Measurements from ENCODE around the gene LSM14A.

LSM14A gene

DNA sequence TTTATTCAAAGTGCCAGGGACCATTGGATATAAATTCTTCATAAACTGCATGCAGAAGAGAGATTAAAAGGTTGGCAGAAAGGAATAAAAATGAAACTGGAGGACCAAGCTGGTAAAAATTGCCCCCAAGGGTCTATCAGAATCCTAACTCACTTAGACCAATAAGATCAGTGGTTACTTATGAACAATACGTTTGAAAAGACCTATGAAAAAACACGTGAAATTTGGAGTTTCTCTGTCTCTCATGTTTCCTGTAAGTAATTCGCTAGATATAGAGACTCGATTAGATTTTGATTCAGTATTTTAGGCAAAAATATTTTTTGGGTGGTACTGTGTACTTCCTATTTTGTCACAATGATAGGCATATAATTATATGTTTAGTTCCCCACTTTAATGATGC lies 104.9 kb downstream of the LSM14A start:
- Histone ChIP-seq H3K9me3 (no peaks in the 10 kb centered on the region), H3K27me3 (no peaks in the 10 kb centered on the region), H3K4me1 (no peaks in the 10 kb centered on the region), H3K4me3 (ENCODE audit: low read depth, low read length) (no peak overlapping the region), H3K36me3 (no peaks in the 10 kb centered on the region)
- DNase-seq, result no peak
- TF ChIP-seq, protein P1, sequence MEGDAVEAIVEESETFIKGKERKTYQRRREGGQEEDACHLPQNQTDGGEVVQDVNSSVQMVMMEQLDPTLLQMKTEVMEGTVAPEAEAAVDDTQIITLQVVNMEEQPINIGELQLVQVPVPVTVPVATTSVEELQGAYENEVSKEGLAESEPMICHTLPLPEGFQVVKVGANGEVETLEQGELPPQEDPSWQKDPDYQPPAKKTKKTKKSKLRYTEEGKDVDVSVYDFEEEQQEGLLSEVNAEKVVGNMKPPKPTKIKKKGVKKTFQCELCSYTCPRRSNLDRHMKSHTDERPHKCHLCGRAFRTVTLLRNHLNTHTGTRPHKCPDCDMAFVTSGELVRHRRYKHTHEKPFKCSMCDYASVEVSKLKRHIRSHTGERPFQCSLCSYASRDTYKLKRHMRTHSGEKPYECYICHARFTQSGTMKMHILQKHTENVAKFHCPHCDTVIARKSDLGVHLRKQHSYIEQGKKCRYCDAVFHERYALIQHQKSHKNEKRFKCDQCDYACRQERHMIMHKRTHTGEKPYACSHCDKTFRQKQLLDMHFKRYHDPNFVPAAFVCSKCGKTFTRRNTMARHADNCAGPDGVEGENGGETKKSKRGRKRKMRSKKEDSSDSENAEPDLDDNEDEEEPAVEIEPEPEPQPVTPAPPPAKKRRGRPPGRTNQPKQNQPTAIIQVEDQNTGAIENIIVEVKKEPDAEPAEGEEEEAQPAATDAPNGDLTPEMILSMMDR (IDR thresholded peaks at IDR 0.05; ENCODE audit: low read depth, low read length), result no peak

DNA sequence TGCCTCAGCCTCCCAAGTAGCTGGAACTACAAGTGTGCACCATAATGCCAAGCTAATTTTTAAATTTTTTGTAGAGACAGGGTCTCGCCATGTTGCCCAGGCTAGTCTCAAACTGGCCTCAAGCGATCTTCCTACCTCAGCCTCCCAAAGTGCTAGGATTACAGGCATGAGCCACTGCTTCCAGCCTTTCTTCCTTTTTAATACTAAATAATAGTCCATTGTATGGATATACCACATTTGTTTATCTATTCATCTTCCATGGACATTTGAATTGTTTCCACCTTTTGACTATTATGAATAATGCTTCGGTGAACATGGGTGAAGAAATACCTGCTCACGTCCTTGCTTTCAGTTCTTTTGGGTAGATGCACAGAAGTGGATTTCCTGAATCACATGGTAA lies 106.5 kb downstream of the LSM14A start:
- TF ChIP-seq, protein P1 (IDR thresholded peaks at IDR 0.05; ENCODE audit: low read depth, low read length), result no peak
- H3K36me3 ChIP-seq, result no peaks in the 10 kb centered on the region
- no peak overlapping the region for H3K4me3 ChIP-seq (ENCODE audit: low read depth, low read length)
- no peak for DNase-seq
- H3K27me3 ChIP-seq, result no peaks in the 10 kb centered on the region
- no peaks in the 10 kb centered on the region for H3K9me3 ChIP-seq
- H3K4me1 ChIP-seq, result peaks cover 7% of the 10 kb centered on the region
